Hair follicle dermal papilla cell (primary cell): ENCODE data around the gene NKX1-2. TPM values are rescaled to one million over a fixed set of nuclear protein-coding genes. Genes with fewer than 3 reads are reported as not detected.

Experiments
- total RNA-seq: library from RNA; depleted of rRNA; stranded (reverse); fragments of >200 nt; gene quantifications from 2 replicates; pipeline ENCODE4 v1.2.3, GENCODE V29; 2012

The NKX1-2 gene
- total RNA-seq, result 0.16 TPM in 1 of 2 replicates, not detected in the other

DNA sequence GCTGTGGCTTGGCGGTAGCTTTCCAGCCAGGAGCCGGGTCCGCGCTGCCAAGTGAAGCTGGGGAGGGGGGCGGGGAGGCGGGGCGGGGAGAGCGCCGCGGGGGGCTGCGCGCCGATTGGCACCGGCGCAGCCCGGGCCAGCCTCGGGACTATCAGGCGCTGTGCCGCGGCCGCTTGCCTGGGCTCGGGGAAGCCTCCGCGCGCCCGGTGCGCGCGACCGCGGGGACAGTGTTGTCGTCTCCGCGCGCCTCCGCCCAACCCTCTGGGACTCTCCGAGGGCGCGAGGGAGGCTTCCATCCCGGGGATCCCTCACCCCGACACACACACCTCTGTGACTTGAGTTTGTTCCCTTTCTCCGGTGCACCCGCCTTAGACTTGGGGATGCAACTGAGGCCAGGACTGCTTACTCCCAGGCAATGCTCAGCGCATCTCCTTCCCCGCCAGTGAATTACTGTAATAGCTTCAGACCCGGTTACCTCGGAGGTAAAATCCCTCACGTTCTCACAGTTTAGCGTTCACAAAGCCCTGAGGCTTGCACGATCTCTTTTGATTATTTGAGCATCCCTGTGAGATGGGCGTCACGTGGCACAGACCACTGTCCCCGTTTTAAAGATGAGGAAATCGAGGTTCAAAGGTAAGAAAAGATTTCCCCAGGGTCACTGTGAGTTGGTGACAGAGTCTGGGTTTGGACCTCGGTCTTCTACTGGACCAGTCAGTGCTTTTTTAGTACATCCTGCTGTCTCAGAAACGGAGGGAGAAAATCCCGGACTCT is at the start of gene NKX1-2:
Gene NKX1-2 (minus strand): TSS at position 24 of the 771 bp plus-strand sequence. CDS start 92 bp downstream, outside the sequence.

DNA sequence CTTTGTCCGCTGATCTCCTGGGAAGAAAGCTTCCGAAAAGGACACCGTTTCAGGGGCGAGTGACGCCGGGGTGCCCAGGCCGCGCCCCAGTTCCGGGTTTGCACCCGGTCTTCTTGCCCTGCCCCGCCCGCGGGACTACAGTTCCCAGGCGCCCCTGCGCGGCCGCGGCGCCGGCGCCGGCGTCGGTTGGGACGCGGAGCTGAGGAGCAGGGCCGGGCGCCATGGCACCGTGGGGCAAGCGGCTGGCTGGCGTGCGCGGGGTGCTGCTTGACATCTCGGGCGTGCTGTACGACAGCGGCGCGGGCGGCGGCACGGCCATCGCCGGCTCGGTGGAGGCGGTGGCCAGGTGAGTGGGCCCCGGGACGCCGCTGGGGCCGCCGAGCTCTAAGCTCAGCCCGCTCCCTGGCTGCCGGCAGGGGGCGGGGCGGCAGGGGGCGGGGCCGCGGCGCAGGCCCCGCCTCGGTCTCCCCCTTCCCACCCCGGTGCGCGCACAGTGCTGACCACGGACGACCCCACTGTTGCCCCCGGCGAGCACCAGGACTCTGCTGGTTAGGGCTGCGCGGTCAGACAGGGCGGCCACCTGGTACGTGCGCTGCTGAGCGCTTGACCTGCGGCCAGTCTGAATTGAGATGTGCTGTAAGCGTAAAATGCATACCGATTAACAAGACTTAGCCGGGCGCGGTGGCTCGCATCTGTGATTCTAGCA is 12.0 kb upstream of the NKX1-2 start, which contains the start of gene LHPP:
Gene LHPP (plus strand): TSS at position 182 of the 706 bp plus-strand sequence. CDS start 40 bp downstream, at position 222.

DNA sequence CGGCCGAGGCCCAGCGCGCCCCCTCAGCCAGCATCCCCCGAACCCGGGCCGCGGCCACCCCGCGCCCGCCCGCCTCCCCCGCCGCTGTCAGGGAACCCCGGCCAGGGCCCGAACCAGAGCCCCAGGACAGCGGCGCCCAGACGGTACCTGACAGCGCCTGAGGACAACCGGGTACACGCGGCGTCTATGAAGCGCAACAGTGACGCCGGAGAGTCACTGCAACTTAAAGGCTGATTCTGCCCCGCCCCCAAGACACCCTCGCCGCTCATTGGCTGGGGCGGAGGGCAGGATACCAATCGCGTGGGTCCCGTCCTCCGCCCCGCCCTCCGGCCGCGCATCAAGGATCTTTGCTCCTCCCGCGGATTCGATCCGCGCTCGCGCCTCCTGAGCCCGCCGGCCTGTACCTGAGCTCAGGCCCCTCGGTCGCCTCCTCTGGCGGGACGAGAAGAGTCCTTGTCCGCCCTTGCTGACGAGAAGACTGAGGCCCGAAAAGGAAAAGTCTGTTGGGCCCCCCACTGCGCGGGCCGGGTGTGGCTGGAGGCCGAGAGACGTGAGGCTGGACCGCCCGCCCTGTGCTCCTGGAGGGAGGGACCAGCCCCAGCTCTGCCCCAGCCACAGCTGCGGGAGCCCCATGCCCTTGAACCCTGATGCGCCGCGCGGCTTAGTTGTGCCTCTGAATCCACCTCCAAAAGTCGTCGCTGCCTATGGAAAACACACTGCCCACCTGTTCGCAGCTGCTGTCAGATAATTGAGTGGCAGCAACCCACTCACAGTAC is 30.9 kb downstream of the NKX1-2 start, which contains the start of gene OAT:
Gene OAT (minus strand): TSS at position 198 of the 776 bp plus-strand sequence. CDS start 6,752 bp downstream, outside the sequence.

Other genes with a start within 250 kb of the NKX1-2 start
- gene OAT, start 31.1 kb downstream of the NKX1-2 start, total RNA-seq, result 168 and 171 TPM in 2 replicates
- 11.0 and 14.8 TPM in 2 replicates for gene LHPP, start 11.8 kb upstream of the NKX1-2 start, total RNA-seq